Measurements from ENCODE around the gene C4B.
"Not testable (repeated sequence)": the region's sequence is repeated elsewhere in the genome, so short reads cannot be mapped to it uniquely, and the experiment has no call there.

The C4B gene

DNA sequence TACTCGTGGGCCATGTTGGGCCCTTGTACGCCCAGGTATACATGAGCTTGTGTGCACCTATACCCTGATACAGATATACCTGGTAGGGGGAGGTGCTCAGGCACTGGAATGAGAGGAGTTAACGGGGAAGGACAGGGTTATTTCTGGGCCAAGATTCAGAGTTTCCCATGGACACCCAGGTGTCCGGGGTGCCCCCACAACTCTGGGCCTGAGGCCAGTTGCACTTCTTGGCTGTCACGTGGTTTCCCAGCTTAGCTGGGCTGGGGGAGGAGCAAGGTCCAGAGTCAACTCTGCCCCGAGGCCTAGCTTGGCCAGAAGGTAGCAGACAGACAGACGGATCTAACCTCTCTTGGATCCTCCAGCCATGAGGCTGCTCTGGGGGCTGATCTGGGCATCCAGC lies 32.9 kb upstream of the C4B start, which contains the start of gene C4A:
Gene C4A (plus strand): TSS at position 314 of the 400 bp plus-strand sequence. CDS start 51 bp downstream, at position 365.
- DNase-seq, result not testable (repeated sequence)

DNA sequence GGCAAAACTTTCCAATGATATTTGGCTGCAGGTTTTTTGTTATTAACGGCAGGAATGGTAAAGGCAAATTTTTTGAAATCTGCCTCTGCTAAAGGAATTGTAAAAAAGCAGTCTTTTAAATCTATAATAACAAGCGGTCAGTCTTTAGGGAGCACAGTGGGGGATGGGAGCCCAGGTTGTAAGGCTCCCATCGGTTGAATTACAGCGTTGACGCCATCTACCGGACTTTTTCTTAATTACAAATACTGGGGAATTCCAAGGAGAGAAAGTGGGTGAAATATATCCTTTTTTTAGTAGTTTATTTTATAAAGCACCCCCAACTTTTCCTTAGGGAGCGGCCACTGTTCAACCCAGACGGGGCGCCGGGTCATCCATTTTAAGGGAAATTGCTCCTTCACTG lies 25.2 kb upstream of the C4B start:
- not testable (repeated sequence) for DNase-seq

DNA sequence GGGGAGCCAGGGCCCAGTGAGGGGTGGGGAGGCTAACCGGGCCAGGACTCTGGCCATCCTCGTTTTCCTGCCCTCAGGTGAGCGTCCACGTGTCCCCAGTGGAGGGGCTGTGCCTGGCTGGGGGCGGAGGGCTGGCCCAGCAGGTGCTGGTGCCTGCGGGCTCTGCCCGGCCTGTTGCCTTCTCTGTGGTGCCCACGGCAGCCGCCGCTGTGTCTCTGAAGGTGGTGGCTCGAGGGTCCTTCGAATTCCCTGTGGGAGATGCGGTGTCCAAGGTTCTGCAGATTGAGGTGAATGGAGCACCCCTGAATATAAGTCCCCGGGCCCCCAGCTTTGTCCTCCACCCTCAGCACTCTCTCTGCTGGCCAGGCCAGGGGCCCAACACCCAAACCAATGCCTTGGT lies 20.2 kb upstream of the C4B start:
- DNase-seq, result not testable (repeated sequence)

DNA sequence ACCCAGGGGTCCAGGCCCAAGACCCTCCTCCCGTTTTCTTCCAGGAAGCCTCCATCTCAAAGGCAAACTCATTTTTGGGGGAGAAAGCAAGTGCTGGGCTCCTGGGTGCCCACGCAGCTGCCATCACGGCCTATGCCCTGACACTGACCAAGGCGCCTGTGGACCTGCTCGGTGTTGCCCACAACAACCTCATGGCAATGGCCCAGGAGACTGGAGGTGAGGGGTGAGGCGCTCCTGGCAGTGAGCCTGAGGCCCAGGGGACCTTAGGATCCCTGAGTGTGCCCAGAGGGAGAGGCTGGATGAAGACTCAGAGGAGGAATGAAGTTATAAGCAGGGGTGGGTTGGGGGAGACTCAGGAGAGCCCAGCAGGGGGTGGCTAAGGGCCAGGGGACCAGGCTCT lies 18.2 kb upstream of the C4B start:
- not testable (repeated sequence) for DNase-seq

DNA sequence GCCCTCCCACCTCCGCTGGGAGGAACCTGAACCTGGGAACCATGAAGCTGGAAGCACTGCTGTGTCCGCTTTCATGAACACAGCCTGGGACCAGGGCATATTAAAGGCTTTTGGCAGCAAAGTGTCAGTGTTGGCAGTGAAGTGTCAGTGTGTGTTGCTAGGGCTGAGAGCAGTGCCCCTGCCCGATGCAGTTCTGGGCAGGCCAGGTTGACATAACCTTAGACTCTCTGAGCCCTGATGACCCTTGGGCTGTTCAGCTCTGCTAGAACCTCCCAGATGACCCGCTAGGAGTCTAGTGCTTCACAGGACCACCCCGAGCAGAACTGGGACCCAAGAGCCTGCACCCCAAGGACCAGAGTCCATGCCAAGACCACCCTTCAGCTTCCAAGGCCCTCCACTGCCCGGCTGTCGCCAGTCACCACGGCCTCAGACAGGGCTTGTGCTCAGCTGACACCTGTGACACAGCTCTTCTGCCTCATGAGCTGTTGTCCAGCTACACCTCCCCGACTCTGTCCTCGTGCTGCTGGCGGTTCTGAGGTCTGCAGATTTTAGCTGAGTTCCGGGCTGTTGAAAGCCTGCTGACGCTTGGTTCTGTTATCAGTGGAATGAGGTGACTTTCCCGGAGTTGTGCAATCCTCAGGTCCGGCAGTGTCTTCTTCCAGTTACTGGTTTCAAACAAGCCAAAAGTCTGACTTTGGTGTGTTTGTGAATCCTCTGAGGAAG lies 11.9 kb upstream of the C4B start:
- DNase-seq, result not testable (repeated sequence)

DNA sequence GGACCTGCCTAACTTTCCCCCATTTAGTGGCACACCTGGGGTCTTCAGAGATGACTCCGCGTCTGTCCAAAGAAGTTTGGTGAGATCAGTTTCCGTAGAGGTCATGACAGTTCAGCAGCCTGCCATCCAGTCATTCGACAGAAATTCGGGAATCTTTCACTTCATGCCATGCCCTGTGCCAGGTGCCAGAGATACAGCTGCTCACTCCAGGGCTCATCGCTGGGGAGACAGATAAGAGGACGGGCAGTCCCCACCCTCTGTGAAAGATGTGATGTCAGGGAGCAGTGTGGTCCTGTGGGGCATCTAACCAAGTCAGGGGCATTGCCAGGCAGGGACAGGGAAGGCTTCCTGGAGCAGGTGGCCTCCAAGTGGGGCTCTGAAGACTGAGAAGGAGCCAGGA lies 11.3 kb upstream of the C4B start:
- DNase-seq, result not testable (repeated sequence)

DNA sequence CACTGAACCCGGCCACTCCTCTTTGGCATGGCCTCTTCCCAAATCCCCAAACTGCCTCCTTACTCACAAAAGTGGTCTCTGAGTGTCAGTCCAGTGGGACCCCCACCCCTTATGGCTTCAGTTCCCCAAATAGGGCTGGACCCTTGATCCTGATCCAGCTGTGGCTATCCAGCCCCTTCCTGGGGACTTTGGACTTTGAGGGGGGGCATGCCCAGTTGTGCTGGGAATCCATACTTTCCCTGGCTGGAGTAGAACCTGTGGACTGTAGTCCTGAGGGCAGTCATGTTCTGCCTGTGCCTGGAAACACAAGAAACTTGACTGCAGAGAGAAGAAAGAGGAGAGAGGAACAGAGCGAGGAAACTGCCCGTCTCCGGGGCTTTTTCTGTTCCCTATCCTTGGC lies 10.2 kb upstream of the C4B start:
- DNase-seq, result not testable (repeated sequence)

DNA sequence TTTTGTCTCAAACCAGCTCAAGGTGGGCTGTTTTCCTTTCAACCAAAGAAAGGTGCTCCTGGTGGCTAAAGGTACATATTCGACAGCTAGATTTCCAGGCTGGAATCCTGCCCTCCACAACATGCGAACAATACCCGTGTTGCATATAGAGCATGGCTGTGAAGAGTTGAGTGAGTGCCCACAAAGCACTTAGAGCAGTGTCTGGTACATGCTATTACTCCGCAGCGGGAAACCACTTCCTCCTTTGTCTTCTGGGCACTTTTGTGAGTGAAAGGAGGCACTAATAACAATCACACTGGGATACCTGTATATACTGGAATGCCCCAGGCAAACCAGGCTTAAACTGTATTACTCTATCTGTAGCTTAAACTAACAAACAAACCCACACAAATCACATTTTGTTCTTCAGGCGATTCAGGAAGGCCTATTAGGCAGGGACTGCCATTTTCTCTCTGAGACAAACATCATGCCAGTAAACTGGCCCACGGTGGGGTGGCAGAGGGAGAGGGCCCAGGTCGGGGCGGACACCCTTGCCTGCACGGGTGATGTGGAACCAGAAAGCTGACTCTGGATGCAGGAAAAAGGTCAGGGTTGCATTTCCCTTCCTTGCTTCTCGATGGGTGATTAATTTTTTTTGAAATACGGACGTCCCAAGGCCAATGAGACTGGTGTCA lies 9.6 kb upstream of the C4B start:
- DNase-seq, result not testable (repeated sequence)

DNA sequence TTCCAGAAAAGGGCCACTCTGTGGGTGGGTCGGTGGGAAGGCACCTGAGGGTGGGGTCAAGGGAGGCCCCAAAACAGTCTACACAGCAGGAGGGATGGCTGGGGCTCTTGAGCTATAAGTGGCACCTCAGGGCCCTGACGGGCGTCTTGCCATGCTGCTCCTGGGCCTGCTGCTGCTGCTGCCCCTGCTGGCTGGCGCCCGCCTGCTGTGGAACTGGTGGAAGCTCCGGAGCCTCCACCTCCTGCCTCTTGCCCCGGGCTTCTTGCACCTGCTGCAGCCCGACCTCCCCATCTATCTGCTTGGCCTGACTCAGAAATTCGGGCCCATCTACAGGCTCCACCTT lies 9.1 kb upstream of the C4B start:
- not testable (repeated sequence) for DNase-seq

DNA sequence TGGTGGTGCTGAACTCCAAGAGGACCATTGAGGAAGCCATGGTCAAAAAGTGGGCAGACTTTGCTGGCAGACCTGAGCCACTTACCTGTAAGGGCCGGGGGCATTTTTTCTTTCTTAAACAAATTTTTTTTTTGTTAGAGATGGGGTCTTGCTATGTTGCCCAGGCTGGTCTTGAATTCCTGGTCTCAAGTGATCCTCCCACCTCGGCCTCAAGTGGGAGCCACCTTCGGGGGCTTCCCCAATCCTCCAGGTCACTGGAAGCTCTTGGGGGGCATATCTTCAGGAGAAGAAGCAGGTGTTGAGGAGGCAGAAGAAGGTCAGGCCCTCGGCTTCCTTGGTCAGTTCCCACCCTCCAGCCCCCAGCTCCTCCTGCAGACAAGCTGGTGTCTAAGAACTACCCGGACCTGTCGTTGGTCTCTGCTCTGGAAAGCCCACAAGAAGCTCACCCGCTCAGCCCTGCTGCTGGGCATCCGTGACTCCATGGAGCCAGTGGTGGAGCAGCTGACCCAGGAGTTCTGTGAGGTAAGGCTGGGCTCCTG lies 8.5 kb upstream of the C4B start:
- not testable (repeated sequence) for DNase-seq

DNA sequence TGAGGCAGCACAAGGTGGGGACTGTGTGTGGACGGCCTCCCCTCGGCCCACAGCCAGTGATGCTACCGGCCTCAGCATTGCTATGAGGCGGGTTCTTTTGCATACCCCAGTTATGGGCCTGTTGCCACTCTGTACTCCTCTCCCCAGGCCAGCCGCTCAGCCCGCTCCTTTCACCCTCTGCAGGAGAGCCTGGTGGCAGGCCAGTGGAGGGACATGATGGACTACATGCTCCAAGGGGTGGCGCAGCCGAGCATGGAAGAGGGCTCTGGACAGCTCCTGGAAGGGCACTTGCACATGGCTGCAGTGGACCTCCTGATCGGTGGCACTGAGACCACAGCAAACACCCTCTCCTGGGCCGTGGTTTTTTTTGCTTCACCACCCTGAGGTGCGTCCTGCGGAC lies 7.5 kb upstream of the C4B start:
- DNase-seq, result not testable (repeated sequence)

DNA sequence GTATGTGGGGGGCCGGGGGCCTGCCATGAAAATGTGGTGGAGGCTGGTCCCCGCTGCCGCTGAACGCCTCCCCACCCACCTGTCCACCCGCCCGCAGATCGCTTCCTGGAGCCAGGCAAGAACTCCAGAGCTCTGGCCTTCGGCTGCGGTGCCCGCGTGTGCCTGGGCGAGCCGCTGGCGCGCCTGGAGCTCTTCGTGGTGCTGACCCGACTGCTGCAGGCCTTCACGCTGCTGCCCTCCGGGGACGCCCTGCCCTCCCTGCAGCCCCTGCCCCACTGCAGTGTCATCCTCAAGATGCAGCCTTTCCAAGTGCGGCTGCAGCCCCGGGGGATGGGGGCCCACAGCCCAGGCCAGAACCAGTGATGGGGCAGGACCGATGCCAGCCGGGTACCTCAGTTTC lies 6.6 kb upstream of the C4B start:
- not testable (repeated sequence) for DNase-seq

DNA sequence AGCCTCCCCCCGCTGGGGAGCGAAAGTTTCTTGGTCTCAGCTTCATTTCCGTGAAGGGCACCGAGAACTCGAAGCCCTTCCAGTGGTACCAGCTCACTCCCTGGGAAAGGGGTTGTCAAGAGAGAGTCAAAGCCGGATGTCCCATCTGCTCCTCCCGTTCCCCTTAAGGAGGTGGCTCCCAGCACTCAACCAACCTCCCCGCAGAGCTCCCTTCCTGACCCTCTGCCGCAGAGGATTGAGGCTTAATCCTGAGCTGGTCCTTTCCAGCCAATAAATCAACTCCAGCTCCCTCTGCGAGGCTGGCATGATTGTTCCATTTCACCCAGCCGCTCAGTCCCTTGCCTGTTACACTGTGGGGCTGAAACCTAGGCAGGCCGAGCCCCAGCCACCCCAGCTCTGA lies 6.0 kb upstream of the C4B start:
- DNase-seq, result not testable (repeated sequence)

DNA sequence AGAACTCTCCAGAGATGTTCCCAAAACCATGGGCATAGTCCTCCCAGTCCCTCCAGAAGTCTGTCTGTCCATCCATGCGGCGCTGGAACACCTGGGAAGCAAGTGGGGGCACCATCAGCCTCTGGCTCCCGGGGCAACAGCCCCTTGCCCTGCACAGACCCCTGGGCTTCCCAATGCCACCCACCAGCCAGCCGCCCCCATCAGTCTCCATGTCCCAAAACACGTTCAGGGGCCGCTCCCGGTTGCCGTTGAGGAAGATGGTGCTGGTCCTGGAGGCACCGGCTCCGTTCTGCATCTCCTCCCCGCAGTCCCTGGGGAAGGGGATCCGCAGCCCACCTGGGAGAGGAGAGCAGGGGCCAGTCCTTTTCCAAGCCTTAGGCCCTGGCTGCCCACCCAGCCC lies 5.1 kb upstream of the C4B start:
- DNase-seq, result not testable (repeated sequence)

DNA sequence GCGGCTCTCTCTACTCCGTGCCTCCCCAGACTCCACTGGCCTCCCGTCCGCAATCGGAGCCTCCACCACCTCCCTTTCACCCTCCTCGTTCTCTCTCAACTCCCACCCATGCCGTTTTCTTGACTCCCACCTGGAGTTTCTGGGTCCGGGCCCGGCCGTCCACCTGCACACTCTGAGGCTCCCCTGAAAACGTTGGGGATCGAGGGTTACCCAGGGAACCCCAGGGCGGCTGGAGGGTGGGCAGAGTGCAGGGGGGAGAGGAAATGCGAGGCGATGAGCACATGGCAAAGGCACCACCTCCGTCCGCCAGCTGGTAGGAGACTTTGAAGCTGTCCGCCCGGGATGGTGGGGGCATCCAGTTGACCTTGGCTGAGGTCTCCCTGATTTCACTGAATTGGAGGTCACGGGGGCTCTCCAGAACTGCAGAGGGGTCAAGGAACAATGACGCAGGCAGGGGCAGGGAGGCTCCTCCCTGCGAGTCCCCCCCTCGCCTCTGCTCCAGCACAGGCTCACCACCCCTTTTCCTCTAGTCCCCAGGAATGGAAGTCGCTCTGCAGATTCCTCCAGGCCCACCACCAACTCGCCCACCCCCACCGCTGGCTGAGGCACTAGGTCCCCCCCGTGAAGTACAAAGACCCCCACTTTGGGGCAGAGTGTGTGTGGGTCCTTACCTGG lies 3.6 kb upstream of the C4B start:
- not testable (repeated sequence) for DNase-seq

DNA sequence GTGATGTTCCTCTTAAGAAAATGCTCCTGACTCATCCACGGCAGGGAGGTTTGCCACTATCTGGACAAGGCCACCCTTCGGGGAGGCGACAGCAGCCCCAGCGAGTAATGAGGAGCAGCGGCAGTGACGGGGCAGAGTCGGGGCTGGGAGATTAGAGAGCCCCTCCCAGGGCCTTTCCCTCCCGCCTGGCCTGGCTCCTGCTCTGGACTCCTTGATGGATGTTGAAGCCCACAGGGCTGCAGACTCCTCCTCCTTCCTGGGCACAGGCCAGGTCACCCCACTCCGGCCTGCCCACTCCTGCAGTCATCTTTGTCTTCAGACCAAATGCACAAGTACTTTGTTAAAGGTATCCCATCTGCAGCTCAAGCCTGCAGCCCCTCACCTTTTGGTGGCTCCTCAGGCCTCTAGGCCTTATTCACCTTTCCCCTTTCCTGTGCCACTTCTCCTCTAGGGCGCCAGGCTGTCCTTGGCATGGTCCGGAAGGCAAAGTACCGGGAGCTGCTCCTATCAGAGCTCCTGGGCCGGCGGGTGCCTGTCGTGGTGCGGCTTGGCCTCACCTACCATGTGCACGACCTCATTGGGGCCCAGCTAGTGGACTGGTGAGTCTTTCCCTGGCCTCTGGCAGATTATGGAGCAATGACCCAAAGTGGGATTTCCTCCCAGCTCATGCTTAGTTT lies 1.5 kb upstream of the C4B start:
- DNase-seq, result not testable (repeated sequence)

DNA sequence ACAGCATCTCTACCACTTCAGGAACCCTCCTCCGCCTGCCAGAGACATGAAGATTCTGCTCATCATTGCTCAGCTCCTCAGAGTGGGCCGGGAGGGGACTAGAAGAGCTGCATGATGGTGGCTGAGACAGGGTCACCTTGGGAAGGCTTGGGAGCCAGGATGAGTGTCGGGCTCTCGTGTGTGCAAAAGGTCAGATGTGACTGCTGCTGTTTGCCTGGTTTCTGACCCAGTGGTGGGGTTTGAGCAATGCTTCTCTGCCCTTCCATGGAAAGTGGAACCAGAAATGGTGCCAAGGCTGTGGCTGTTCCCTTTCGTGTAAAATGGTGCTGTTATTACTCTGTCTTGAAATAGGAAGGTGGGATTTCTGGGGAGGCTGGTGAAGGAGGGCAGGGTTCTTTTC lies 857 bp upstream of the C4B start:
- not testable (repeated sequence) for DNase-seq

DNA sequence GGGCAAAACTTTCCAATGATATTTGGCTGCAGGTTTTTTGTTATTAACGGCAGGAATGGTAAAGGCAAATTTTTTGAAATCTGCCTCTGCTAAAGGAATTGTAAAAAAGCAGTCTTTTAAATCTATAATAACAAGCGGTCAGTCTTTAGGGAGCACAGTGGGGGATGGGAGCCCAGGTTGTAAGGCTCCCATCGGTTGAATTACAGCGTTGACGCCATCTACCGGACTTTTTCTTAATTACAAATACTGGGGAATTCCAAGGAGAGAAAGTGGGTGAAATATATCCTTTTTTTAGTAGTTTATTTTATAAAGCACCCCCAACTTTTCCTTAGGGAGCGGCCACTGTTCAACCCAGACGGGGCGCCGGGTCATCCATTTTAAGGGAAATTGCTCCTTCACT lies 7.5 kb downstream of the C4B start:
- DNase-seq, result not testable (repeated sequence)

DNA sequence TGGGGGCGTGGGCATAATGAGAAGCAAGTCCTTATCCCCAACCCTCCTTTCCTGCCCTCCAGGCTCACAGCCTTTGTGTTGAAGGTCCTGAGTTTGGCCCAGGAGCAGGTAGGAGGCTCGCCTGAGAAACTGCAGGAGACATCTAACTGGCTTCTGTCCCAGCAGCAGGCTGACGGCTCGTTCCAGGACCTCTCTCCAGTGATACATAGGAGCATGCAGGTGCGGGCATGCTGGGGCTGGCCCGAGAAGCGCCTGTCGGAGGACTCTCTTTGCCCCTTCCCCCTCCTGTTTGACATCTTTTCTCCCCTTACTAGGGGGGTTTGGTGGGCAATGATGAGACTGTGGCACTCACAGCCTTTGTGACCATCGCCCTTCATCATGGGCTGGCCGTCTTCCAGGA lies 14.0 kb downstream of the C4B start:
- DNase-seq, result not testable (repeated sequence)

DNA sequence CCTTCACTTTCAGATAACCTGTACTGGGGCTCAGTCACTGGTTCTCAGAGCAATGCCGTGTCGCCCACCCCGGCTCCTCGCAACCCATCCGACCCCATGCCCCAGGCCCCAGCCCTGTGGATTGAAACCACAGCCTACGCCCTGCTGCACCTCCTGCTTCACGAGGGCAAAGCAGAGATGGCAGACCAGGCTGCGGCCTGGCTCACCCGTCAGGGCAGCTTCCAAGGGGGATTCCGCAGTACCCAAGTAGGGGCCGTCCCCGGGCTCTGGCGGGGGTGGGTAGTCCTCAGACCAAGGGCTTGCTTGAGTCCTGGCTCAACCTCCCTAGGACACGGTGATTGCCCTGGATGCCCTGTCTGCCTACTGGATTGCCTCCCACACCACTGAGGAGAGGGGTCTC lies 15.0 kb downstream of the C4B start:
- not testable (repeated sequence) for DNase-seq

DNA sequence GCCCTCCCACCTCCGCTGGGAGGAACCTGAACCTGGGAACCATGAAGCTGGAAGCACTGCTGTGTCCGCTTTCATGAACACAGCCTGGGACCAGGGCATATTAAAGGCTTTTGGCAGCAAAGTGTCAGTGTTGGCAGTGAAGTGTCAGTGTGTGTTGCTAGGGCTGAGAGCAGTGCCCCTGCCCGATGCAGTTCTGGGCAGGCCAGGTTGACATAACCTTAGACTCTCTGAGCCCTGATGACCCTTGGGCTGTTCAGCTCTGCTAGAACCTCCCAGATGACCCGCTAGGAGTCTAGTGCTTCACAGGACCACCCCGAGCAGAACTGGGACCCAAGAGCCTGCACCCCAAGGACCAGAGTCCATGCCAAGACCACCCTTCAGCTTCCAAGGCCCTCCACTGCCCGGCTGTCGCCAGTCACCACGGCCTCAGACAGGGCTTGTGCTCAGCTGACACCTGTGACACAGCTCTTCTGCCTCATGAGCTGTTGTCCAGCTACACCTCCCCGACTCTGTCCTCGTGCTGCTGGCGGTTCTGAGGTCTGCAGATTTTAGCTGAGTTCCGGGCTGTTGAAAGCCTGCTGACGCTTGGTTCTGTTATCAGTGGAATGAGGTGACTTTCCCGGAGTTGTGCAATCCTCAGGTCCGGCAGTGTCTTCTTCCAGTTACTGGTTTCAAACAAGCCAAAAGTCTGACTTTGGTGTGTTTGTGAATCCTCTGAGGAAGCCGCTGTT lies 20.9 kb downstream of the C4B start:
- DNase-seq, result not testable (repeated sequence)

DNA sequence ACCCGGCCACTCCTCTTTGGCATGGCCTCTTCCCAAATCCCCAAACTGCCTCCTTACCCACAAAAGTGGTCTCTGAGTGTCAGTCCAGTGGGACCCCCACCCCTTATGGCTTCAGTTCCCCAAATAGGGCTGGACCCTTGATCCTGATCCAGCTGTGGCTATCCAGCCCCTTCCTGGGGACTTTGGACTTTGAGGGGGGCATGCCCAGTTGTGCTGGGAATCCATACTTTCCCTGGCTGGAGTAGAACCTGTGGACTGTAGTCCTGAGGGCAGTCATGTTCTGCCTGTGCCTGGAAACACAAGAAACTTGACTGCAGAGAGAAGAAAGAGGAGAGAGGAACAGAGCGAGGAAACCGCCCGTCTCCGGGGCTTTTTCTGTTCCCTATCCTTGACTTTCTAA lies 22.5 kb downstream of the C4B start:
- DNase-seq, result not testable (repeated sequence)

All from KG1 (cell line).